Measurements from ENCODE around the gene TPD52L1.

GRCh38 chr6:125269328-125269985 is 115.9 kb downstream of the TPD52L1 start:
- TF ChIP-seq ELK1 (IDR thresholded peaks at IDR 0.05; ENCODE audit: borderline replicate concordance, low read depth, low read length), result no peak
- no peak for TF ChIP-seq CTCF (conservative IDR thresholded peaks at IDR 0.05; ENCODE audit: low read depth, low read length)
- no peak for TF ChIP-seq BHLHE40 (IDR thresholded peaks at IDR 0.05; ENCODE audit: low read depth, low read length)
- no peak for TF ChIP-seq NFE2L2 (IDR thresholded peaks at IDR 0.05; ENCODE audit: low read depth, low read length)

Measured in IMR-90 (cell line).